BJ (cell line): ENCODE measurements around the gene COL9A3. TPM values are rescaled to one million over a fixed set of nuclear protein-coding genes. Genes with fewer than 3 reads are reported as not detected.
"Not testable (repeated sequence)": the region's sequence is repeated elsewhere in the genome, so short reads cannot be mapped to it uniquely, and the experiment has no call there.

Experiments
- CTCF ChIA-PET: fragments of 350-600 bp; formaldehyde crosslinking; extraction: SDS; loops from one replicate; lab custom pipeline; 2021; ENCODE audit warnings: antibody characterized with exemption, inconsistent platforms; lab: Yijun Ruan, JAX
- POLR2A ChIA-PET: fragments of 300-600 bp; sonication (Branson Sonifier 250); formaldehyde crosslinking; extraction: SDS; loops from one replicate; lab custom pipeline; 2021; ENCODE audit warnings: antibody characterized with exemption; lab: Charles Lee
- DNase-seq: peaks from one replicate; pipeline ENCODE4 v3.0.0-alpha.2; 2011; ENCODE audit warnings: low read depth
- H3K27me3 ChIP-seq: 2 replicates; pipeline ENCODE4 v1.6.0; 2011; ENCODE audit warnings: low read length; ENCODE audit not compliant: control insufficient read depth, insufficient read depth
- H3K36me3 ChIP-seq: 2 replicates; pipeline ENCODE4 v1.5.1; 2011; ENCODE audit warnings: low read length; ENCODE audit not compliant: control insufficient read depth, insufficient read depth
- H3K4me3 ChIP-seq: 2 replicates; pipeline ENCODE4 v1.5.1; 2011; ENCODE audit warnings: low read depth, mild to moderate bottlenecking, control low read depth, low read length
- CTCF ChIP-seq: IDR thresholded peaks from 2 replicates; pipeline ENCODE4 v1.5.1; 2011; ENCODE audit warnings: low read depth, mild to moderate bottlenecking, control low read depth, inconsistent platforms, low read length, moderate library complexity; ENCODE audit not compliant: insufficient read depth
- polyA plus RNA-seq: library from polyadenylated mRNA; depleted of rRNA; stranded (reverse); fragments of >200 nt; gene quantifications from 2 replicates; pipeline ENCODE4 v1.2.3, GENCODE V29; 2011

The COL9A3 gene
- polyA plus RNA-seq, 1 experiment = 0.21 TPM

DNA sequence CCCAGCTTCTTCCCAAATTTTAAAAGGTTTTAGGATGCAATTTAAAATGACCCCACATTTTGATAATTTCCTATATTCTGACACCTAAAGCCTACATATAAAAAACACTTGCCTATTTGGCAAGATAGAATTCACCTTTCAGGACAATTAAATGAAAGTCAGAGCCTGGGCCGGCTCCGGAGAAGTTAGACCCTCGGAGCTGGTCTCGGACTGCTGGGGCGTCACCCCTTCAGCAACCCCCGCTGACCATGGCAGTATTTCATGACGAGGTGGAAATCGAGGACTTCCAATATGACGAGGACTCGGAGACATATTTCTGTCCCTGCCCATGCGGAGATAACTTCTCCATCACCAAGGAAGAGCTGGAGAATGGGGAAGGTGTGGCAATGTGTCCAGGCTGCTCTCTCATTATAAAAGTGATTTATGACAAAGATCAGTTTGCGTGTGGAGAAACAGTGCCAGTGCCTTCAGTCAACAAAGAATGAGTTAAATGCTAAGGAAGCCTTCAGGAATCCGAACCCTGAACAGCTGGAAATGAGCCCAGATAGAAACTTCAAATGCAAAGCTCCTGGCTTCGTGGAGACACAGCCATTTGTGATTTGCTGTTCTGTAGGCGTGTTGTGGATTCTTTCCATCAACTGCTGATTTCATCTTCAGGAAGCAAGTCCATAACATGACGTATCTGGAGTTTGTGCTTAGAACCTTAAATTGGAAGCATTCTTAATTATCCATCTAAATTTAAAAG, 28.7 kb downstream of the COL9A3 start:
- Histone ChIP-seq H3K36me3 (no peaks in the 10 kb centered on the region), H3K4me3 (no peak overlapping the region), H3K27me3 (no peaks in the 10 kb centered on the region)
- TF ChIP-seq CTCF = no peak
- no peak for DNase-seq
- ChIA-PET CTCF (interaction anchor here (0.8 to 1.4 kb wide), 2 partner anchors 9 to 37 kb away, joined by 3 read pairs; no protein-coding TSS in a partner anchor), POLR2A (no interaction called here)

DNA sequence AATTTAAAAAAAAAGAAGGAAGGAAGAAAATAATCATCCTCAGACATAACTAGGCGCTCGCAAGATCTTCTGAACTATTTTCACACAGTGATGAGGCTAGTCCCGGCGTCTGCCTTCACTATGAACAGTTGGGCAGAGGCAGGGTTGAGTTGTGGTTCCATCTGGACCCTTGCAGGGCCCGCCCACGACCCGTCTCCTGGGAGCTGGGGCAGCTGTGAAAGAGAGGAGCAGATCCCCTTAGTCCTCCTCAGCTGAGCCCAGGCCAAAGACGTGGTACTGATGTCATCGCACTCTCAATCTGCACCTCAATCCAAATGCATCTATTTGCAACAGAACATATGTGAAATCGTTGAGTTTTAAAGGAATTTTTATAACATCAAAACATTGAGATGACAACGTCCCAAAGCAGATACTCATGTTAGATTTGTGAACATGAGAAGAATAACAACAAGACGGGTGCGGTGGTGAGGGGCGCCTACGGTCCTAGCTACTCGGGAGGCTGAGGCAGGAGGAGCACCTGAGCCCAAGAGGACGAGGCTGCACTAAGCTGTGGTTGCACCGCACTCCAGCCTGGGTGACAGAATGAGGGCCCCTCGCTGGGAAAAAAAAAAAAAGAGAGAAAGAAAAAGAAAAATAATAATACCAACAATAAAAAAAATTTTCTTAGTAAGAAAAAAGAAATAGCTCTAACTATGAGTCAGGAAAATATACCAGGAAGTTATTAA, 29.5 kb downstream of the COL9A3 start:
- Histone ChIP-seq H3K36me3 (no peaks in the 10 kb centered on the region), H3K4me3 (no peak overlapping the region), H3K27me3 (no peaks in the 10 kb centered on the region)
- POLR2A ChIA-PET = no interaction called here
- CTCF ChIA-PET = interaction anchor here (0.8 to 1.8 kb wide), 3 partner anchors 8 to 38 kb away, joined by 3 to 4 read pairs (median 3); no protein-coding TSS in a partner anchor
- DNase-seq = no peak
- no peak for TF ChIP-seq CTCF

DNA sequence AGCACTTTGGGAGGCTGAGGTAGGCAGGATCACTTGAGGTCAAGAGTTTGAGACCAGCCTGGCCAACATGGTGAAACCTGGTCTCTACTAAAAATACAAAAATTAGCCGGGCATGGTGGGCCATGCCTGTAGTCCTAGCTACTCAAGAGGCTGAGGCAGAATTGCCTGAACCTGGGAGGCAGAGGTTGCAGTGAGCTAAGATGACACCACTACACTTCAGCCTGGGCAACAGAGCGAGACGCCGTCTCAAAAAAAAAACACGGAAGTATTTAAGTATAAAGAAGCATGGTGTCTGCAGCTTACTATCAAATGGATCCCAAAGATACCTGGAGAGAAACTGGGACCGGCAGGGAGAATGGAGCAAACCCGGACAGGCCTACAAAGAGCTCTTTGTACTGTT, 32.1 kb downstream of the COL9A3 start:
- POLR2A ChIA-PET, H3K4me3 ChIP-seq, DNase-seq, H3K36me3 ChIP-seq, H3K27me3 ChIP-seq: not testable (repeated sequence)
- CTCF ChIA-PET = interaction anchor here (1.0 to 2.3 kb wide), 2 partner anchors 11 to 57 kb away, joined by 3 to 9 read pairs; no protein-coding TSS in a partner anchor

GRCh38 chr20:62849431-62849830, 32.6 kb downstream of the COL9A3 start:
- Histone ChIP-seq H3K27me3 (no peaks in the 10 kb centered on the region), H3K4me3 (no peak overlapping the region), H3K36me3 (peaks cover 3% of the 10 kb centered on the region)
- no peak for DNase-seq
- ChIA-PET POLR2A (no interaction called here), CTCF (interaction anchor here (2.3 kb wide), 1 partner anchor 58 kb away, joined by 9 read pairs; no protein-coding TSS in a partner anchor)
- no peak for TF ChIP-seq CTCF

GRCh38 chr20:62850333-62850974, 33.6 kb downstream of the COL9A3 start:
- no peak for TF ChIP-seq CTCF
- H3K36me3 ChIP-seq = peaks cover 3% of the 10 kb centered on the region
- ChIA-PET POLR2A (no interaction called here), CTCF (interaction anchor here (1.5 kb wide), 1 partner anchor 43 kb away, joined by 3 read pairs; no protein-coding TSS in a partner anchor)
- H3K4me3 ChIP-seq = no peak overlapping the region
- H3K27me3 ChIP-seq = no peaks in the 10 kb centered on the region
- no peak for DNase-seq
